GM21360 (cell line): ENCODE data around the gene TRPM3.

Experiments
- ATAC-seq: cut with Tn5 transposase; IDR thresholded peaks from one replicate; pipeline ENCODE4 v1.9.1; 2021; ENCODE audit warnings: mild to moderate bottlenecking, moderate library complexity; ENCODE audit not compliant: unreplicated experiment

TRPM3 gene

DNA sequence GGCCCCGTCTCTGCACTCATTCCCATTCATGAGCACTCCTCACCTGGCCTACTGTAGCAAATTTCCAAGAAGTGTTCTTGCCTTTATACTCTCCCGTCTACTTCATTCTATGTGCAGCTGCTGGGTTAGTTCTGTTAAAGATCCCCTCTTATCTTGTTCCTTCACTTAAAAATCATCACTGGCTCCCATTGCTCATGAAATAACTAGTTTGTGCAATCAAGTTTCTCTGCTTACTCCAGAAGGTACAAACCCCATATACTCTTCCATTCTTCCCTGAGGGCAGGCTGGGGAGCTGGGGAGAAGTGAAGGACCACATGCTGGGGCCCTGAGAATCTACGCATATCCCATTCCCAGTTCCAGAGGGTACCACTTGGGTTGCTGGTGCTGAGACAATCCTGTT lies 622.6 kb downstream of the TRPM3 start:
- ATAC-seq, result no peak

DNA sequence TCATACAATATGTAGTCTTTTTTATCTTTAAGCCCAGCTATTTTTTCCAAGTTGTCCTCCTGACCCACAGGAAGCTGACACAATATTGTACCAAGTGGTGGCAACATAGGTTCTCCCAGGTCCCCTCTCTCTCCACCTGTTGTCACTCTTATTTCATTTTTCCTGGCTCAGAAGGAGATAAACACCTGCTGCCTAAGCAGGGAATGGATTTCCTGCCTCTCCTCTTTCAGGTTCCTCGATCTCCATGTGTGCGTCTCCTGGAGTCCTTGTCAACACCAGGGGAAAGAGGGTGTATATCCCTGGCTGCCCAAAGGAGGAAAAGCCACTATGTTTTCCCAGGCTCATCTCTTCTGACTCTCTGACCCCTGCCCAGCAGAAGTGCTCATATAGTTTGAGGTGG lies 625.2 kb downstream of the TRPM3 start:
- ATAC-seq, result no peak

DNA sequence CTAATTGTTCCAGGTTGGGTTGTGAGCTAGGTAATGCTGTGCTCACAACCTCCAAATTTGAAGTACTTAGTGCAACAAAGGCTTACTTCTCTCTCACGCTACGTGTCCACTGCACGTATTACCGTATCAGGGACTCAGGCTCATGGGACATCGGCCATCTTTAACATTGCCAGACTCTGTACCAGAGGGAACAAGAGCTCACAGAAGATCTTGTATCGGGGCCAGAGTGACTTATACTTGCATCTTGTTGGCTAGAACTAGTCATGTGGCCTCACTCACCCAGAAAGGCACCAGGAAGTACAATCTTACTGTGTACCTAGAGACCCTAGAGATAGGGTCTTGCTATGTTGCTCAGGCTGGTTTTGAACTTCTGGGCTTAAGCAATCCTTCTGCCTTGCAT lies 625.9 kb downstream of the TRPM3 start:
- ATAC-seq, result no peak

DNA sequence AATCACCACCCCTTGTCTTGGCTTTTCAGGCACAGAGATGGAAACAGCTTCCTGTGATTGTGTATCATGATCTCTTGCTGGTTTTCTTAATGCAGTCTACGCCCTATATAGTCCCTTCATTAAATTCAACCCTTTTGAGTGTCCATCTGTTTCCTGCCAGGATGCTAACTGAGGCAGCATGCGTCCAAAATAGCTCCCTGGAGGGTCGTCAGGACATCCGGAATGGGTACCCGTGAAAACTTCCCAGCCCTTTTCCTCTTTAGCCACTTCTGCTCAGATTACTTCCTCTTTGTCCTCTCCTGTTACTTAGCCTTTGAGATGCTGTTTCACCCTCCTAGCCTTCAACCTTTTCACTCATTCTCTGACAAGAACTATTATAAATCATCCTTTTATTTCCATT lies 627.2 kb downstream of the TRPM3 start:
- no peak for ATAC-seq

DNA sequence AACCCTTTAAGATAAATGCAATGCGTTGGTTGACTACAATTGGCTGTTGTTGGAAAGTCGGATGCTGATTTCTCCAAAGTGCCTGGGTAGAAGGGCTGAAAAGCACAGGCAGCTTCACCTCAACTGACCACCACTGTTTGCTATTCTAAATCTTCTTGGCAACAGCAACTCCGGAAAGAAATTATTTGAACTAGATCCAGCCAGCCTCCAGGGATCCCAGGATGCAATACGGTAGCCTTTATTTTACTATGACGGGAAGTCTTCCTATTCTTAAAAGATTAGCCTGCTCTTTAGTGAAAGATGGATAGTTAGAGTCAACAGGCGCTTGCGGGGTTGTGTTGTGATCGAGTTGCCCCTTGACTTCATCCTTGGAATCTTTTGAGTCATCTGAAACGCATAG lies 628.4 kb downstream of the TRPM3 start:
- ATAC-seq, result no peak

DNA sequence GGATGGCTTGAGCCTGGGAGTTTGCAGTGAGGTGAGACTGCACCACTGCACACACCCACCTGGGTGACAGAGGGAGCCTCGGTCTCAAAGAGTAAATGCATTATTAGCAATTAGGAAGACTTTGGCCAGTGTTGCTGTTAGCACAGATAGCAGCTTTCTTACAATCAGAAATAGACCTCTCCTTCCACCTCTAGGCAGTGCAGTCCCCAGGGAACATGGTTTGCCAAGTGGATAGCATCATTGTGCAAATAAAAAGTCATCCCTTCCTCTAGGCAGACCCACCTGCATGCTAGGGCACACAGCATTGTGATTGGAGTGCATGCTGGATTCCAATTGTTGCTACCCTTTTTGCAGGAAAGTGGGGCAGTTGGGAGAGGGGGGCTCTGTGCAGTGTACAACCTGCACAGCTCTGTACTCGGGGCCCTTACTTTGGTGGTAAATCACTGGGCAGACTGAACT lies 629.1 kb downstream of the TRPM3 start:
- ATAC-seq, result no peak

DNA sequence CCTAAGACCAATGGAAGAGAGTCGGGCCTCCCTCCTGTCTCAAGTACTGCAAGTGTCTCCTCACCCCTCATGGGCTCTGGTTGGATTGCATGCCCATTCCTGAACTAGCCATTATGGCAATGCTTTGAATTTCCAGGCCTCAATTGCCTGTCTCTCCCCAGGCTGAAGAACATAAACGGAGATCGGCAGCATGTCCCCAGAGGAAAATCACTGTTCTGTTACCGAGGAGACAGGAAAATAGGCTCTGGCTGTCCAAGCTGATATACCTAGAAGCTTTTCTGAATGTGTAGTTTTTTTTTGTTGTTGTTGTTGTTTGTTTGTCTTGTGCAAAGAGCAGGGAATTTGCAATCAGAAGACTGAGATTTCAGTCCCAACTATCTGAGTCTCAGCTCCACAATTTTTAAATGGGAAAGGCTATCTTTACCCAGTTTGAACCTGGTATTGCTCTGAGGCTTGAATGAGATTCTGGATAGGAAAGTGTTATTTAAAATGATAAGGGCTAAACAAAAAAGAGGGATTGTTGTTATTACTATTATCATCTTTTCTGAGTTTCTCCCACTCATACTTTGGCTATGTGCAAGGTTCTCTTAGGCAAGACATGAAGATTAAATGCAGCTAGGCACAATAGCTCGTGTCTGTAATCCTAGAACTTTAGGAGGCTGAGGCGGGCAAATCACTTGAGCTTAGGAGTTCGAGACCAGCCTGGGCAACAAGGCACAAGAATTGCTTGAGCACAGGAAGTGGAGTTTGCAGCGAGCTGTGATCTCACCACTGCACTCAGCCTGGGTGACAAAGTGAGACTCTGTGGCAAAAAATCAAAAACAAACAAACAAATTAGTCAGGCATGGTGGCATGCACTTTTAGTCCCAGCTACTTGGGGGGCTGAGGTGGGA lies 629.7 kb downstream of the TRPM3 start:
- no peak for ATAC-seq

DNA sequence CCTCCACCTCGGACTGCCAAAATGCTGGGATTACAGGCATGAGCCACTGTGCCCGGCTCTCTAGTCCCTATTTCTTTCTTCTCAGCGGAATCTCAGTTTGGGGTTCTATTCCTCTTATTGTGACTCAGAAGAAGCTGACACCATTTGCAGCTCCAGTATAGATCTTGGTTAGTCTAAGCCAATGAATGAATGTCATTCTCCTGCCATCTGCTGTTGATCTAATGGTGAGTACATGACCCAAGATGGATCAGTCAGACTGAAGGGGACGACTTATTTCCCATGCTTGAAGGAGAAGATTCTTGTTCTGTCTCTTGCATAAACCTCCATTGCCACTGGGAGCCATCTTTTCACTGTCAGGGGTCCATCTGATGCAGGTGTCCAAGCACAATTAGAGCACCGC lies 630.9 kb downstream of the TRPM3 start:
- ATAC-seq, result no peak

DNA sequence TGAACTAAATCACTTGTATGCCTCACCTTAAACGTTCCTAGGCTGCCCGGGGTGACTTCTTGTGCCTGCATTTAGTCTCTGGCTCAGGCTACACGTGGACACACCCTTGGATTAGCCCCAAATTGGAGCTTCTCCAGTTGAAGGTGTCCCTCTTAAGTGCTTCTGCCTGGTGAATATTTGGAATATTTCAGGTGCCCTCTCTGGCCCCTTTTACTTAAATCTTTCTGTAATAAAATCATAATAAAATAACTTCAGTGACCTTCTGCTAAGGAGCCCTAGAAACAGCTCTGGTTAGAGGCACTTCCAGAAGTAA lies 632.7 kb downstream of the TRPM3 start:
- no peak for ATAC-seq

DNA sequence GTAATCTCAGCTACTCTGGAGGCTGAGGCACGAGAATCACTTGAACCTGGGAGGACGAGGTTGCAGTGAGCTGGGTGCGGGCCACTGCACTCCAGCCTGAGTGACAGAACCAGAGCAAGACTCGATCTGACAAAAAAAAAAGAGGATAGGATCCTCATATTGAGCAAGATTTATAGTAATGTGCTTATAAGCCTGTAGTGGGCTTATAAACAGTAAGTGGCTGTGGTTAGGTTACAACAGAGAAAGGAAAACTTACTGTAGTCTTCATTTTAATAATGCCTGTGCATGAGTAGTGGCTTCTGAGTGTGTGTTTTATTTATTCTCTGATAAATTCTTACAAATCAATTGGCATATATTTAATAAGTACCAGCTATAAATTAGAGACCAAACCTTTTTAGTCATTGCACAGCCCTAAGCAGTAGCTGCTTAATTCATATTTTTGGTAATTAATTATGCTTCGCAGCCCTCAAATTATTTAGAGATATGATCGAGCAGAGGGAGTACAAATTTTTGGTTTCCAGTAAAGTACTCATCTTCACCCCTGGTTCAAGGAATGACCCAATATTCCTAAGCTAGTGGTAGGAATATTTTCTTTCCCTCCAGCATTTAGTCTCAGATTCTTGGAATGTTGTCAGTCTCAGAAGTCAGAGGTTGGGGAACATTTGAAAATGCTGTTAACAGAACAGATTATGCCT lies 633.2 kb downstream of the TRPM3 start:
- ATAC-seq, result no peak

DNA sequence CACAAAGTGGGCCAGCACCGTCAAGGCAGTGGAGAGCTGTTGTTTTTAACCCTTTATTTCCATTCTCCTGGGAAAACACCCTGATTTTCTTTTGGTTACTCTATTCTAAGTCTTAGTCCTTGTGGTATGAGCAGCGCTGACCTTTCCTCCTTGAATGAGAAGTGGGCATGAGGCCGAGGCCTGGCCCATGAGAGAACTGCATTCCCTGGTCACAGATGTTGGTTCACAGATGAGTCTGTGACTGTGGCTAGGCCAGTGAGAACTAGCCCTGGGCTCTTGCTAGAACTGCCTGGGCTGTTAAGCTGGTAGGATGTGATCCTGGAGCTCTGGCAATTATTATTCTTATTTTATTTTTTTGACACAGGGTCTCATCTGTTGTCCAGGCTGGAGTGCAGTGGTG lies 635.3 kb downstream of the TRPM3 start:
- ATAC-seq, result no peak

DNA sequence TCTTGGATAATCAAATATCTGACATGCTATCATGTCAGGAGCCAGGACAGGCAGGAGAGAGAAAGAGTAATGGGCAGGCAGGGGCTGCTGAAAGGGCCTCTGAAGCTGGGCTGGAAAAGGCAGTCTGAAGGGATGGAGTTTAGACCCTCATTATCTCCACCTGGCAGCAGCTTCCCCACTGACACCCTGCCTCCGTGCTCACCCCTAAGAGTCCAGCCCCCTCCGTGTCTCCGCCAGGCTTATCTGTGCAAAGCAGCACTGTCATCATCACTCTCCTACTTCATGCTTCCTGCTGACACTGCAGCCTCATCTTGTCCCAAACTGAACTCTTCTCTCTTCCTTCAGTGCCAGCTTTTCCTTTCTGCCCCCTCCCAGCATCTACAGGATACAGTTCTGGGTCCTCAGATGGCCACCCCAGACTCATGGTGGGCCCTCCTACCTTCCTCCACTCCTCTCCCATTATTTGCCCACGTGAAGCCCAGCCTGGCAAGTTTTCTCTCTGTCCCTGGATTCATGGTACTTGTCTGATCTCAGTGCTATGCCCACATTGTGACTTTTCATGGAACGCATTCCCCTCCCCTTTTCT lies 636.1 kb downstream of the TRPM3 start:
- no peak for ATAC-seq

DNA sequence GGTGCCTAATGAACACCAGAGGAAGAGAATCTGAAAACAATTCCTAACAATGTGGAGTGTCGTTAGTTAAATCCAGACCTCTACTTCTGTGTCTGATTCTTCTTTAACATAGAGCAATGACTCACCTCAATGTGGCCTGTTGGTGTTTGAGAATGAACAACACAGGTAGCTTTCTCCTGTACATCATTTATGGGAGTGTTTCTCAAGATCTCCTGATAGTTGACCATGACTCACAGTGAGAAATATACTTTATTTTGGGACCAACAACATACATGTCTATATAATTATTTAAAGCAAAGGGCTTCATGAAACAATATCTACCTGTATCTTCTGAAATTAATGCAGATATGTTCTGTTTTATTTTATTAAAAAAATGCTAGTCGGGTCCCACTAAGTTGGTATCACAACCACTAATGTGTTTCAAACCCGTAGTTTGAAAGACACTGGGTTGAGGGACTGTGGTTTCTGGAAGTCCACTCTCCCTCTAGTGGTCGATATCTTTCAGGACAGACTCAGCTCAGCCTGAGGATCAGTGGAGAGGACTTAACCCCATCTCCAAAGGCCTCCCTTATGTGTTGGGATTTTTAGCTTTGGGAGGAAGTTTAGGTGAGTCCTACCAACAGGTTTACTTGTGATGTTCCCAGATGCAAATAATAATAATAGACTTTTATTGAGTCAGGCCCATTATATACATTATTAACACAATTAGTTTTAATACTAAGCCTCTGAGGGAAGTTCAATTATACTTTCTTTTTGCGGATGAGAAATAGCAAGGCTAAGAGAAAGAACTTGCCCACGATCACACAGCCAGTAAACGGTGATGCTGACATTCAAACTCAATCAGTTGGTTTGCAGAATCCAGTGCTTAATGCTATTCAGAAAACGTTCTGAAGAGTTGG lies 636.9 kb downstream of the TRPM3 start:
- no peak for ATAC-seq

DNA sequence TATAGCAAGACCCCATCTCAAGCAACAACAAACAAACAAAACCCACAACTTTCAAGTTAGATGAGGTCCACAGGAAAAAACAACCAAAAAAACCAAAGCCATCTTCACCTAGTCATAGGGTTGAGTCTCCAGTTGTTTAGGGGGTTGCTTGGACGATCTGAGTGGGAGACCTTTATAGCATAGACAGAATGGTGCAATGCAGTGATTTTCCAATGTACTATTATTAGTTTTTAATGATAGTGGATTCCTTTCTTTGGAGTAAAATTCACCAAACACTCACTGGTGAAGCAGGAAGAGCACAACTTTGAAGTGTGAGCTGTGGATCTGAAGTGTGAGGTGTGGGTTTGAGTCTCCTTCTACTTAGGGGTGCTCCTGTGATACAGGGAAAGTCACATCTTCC lies 640.0 kb downstream of the TRPM3 start:
- ATAC-seq, result no peak

DNA sequence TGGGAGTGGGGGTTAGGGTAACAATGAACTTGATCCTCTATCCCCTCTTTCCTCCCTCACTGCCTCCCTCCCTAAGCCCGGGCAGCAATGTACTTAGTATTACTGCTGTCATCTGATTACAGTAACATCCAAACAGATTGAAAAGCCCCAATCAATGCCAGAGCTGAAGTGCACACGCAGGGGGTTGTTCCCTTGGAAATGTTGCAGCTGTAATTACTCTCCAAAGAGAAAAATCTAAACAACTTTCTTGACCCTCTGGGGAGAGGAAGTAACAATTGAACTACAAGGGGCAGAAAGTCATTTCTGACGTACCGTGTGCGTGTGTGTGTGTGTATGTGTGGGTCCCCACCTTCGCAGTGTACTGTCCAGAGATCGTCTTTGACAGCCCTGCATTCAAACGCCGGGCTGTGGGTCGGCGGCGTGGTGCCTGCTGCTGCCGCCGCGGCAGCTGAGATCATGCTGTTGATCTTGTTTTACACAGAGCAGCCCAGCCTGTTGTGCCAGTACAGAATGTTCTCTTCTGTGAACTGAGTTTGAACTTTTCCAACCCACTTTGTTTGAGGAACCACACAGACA lies 640.9 kb downstream of the TRPM3 start:
- no peak for ATAC-seq

DNA sequence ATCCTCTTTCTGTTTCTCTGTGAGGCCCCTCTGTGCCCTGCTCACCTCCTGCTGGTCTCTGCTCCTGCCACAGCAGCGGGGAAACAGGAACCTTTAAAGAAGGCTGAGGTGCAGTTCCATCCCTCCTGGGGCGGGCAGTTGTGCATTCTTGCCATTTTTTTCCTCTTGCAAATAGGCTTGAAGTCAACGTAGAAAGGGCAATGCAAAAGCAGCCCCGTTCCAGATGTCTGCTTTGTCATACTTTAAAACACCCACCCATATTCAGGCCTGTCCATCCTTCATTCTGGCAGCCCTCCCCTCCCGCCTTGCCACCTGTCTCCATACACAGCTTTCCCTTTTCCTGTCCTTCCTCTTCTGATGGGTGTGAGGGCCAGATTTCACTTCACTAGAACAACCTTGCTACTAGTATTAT lies 641.5 kb downstream of the TRPM3 start:
- no peak for ATAC-seq
